Measurements from ENCODE around the gene TMEM131L.

The TMEM131L gene

DNA sequence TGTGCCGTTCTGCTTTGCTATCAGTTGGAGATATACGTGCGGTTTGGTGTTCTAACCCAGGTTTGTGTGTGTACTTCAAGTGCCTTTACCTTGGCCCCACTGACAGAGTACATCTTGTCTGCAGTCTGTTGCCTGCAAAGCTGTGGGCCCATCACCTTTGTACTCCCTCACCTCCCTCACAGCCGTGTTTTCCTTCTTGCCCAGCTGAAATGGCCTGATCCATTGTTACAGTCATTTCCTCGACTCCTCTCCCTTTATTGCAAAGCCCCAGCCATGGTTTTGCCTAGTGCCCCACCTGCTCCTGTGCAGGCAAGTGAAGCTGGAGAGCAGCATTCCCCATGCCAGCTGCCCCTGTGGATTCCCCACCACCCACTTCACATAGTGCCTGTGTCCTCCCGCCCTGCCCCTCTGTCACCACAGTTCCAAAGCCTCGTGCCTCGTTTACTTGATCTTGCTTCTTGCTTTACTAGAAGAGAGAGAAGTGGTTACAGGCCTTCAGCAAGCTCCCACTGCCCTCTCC, 162.7 kb downstream of the TMEM131L start:
- DNase-seq: no peak

DNA sequence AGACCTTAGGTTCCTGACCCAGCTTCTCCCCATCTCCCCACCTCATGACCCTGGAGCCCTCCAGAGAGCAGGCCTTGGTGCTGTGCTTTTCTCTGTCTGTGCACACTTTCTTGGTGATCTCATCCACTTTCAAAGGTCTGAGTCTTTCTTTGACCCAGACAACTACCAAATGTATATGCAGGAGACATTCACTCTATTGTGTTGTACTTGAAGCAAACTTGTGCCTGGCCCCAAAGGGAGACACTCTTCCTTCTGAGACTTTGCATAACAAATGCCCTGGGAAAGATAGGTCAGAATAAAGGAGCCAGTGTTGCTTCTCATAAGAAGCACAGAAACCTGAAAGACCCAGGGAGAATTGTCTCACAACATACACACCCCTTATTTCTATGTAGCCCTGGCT, 163.6 kb downstream of the TMEM131L start:
- no peak for DNase-seq

GRCh38 chr4:153634738-153635353, 168.7 kb downstream of the TMEM131L start:
- no peak for DNase-seq

DNA sequence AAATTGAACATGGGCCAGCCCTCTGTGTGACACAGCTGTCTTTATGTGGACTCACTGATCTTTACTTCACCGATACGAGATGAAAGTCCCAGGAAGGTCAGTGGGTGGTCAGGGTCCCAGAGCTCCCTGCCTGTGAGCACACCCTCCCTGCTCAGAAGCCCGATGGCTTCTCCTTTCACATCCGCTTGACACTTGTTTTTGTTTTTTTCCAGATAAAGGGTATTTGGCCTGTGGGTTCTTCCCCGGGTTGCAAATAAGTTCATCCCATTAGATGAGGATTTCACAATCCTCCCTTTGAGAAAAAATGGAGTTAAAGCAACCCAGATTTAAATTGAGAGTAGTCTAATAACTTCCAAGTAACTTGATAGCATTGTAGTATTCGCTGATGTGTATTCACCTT, 169.7 kb downstream of the TMEM131L start:
- no peak for DNase-seq

DNA sequence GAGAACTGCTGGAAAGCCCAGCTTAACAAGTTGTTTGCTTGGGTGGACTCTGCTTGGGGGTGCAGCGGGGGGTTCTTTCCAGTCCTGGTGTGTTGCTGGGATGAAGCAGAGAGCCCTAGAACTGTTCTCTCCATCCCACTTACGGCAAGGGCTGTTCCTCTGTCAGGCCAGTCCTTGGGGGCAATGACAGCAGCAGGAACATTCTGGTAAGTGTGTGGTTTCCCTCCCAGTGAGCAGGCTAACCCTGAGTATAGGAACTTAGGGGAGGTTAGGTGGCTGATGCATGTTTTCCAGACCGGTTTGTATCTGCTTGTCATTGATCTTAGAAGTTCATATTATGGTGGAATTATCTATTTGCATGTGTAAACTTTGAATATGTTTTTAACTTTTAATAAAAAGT, 171.0 kb downstream of the TMEM131L start:
- no peak for DNase-seq

GRCh38 chr4:153638011-153638410, 171.9 kb downstream of the TMEM131L start:
- no peak for DNase-seq

DNA sequence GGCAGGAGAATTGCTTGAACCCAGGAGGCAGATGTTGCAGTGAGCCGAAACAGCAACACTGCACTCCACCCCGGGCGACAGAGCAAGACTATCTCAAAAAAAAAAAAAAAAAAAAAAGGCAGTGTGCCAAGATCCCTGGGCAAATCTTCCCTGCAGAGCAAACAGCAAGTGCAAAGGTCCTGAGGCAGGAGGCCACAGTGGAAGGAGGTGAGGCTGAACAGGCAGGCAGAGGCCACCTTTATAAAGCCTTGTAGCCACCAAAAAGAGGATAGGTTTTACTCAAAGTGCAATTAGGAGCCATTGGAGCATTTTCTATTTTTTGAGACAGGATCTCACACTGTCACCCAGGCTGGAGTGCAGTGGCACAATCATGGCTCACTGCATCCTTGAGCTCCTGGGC, 172.8 kb downstream of the TMEM131L start:
- DNase-seq: no peak

DNA sequence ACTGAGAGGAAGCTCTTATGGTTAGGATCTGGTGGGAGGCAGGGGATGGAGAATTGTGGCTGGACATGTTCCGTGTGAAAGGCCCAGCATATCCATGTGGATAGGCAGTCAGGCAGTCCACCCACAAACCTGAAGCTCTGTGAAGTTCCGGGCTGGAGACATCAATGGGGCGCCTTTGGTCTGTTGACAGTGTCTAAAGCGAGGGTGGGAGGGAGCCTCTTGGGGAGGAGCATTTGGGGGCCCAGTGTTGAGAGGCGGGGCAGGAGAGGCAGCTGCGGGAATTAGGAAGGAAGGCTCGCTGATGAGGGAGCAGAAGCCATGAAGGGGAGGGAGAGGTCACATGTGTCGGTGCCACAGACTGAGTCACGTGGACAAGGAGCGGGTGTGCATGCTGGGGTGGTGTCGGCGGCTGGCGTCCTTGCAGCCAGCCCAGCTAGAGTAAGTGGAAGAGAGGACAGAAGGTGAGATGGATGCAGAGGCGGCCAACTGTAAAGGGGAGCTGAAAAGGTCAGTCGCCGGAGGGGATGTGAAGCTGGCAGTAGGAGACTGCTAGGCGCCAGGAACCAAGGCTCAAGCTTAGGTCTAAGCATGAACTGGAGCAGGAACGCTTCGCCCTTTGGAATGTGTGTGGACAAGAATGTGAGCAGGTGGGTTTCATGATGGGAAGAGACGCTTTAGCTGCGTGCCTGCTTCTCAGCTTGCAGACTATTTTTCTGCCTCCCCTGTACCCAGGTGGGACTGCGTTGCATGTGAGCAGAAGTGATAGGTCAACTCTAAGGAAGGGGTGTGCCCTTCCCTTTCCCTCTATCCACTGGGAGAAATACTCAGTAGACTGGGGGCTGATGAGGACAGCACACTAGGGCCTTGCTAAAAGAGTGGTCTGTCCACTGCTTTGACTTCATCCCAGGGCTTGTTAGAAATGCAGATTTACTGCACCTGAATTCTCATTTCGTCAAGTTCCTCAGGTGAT, 174.0 kb downstream of the TMEM131L start:
- DNase-seq: no peak

DNA sequence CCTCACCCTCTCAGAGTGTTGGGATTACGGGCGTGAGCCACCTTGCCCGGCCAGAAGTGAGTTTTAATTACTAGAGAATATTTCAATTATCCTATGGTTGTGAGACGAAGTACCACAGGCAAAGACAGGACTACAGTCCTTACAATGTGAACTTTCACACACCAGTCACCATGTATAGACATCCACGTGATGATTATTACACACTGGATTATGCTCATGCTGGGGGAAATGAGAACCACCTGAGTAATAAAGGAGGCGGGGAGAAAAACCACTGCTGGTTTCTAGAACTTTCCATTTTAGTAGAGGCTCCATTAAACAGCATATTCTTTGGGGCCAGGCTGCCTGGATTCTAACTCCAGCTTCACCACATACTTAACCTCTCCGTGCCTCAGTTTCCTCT, 175.4 kb downstream of the TMEM131L start:
- DNase-seq: no peak

DNA sequence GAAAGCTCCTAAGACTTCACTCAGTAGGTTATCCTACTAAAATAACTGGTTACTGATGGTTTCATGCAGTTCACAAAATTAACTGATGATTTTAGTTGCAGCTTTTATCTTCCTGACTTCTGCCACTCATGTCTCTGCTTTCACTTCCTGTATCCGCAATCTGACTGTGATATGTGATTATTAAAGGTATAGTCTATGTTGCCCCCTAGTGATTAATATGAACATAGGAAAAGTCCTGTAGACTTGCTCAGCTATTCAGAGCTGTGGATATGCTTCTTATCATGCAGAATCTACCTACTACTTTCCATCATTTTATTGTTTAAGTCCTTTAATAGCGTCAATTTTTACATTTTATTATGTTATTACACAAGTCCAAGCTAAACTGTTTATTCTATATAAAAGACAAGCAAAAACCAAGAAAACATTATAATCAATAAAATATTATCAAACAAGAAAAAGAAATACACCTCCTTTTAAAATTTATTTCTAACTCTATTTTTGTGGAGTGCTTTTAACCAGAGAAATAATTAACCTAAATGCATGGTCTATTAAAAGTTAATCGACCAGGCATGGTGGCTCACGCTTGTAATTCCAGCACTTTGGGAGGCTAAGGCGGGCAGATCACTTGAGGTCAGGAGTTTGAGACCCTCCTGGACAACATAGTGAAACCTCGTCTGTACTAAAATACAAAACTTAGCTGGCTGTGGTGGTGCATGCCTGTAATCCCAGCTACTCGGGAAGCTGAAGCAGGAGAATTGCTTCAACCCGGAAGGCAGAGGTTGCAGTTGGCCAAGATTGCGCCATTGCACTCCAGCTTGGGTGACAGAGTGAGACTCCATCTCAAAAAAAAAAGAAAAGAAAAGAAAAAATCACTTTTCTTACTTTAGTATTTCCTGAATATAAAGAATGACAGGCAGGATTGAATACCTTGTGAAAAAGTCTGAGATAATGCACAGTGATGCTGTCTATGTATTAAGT, 177.5 kb downstream of the TMEM131L start:
- DNase-seq: no peak

- DNase-seq: no peak
Measured at GRCh38 chr4:153645183-153645582, 179.0 kb downstream of the TMEM131L start.

DNA sequence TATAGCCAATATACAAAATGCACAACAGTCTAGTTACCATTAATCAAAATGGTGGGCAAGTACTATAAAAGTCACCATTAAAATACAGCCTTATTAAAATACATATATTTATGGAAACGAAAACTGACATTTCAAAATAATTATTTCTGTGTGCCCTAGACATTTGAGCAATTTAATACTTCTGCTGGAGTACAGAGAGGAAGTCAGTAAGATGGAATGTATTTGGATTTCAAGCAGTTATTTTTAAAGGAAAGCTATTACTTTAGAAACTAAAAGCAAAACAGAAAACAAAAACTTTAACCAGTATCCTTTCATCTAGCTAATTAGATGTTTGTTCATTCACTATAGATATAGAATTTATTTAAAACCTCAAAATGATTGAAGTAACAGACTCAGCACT, 180.1 kb downstream of the TMEM131L start:
- DNase-seq: no peak

DNA sequence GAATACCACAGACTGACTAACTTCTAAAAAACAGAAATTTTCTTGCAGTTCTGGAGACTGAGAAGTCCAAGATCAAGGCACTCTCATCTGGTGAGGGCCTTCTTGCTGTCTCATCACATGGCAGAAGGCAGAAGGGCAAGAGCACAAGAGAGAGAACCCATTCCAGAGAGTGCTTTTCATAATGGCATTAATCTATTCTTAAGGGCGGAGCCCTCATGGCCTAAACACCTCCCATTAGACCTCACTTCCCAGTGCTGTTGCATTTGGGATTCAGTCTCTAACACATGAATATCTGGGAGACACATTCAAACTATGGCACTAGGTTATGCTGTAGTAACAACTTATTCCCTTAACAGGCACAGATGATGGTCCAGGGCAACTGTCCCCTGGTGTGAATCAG, 180.8 kb downstream of the TMEM131L start:
- no peak for DNase-seq

GRCh38 chr4:153647975-153648374, 181.8 kb downstream of the TMEM131L start:
- no peak for DNase-seq

GRCh38 chr4:153649572-153649991, 183.4 kb downstream of the TMEM131L start:
- DNase-seq: no peak

- DNase-seq: no peak
Measured at GRCh38 chr4:153651116-153651515, 185.0 kb downstream of the TMEM131L start.

GRCh38 chr4:153651587-153651986, 185.4 kb downstream of the TMEM131L start:
- DNase-seq: no peak

- DNase-seq: no peak
Measured at GRCh38 chr4:153652051-153652784, 186.1 kb downstream of the TMEM131L start.

DNA sequence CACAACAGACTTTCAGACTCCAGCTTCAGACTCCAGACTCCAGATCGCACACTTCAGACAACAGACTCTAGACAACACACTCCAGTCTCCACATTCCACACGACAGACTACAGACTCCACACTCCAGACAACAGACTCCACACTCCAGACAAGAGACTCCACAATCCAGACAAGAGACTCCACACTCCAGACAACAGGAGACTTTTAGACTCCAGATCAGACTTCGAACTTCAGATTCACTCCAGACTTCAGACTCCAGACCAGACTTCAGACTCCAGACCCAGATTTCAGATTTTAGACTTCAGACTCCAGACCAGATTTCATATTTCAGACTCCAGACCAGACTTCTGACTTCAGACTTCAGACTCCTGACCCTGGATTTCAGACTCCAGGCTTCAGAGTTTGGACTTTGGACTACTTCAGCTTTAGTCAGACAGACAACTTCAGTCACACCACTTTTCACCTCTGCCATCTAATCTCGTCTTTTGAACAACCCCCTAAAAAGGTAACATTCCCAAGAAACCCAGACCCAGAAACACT, 188.9 kb downstream of the TMEM131L start:
- DNase-seq: no peak

DNA sequence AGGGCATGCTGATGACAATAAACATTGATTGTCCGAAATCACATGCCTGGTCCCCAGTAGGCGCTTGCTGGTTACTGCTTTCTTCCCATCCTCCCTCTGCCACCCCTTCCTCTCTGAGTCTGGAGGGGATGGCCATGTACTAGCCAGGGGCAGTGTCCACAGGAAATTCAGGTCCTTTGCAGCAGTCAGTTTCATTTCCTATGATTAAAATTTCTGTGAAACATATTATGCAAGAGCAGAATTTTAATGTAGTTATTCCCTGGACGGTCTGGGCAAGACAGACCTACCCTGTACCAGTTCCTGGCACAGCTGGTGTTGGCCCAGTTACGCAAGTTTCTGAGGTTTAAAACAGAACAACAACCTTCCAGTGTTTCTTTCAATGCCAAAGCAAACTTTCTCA, 189.8 kb downstream of the TMEM131L start:
- no peak for DNase-seq

- no peak for DNase-seq
Measured at GRCh38 chr4:153661215-153661822, 195.2 kb downstream of the TMEM131L start.
